ENCODE results near the gene CCDC6.
"Not testable (repeated sequence)": the region's sequence is repeated elsewhere in the genome, so short reads cannot be mapped to it uniquely, and the experiment has no call there.

Gene CCDC6

DNA sequence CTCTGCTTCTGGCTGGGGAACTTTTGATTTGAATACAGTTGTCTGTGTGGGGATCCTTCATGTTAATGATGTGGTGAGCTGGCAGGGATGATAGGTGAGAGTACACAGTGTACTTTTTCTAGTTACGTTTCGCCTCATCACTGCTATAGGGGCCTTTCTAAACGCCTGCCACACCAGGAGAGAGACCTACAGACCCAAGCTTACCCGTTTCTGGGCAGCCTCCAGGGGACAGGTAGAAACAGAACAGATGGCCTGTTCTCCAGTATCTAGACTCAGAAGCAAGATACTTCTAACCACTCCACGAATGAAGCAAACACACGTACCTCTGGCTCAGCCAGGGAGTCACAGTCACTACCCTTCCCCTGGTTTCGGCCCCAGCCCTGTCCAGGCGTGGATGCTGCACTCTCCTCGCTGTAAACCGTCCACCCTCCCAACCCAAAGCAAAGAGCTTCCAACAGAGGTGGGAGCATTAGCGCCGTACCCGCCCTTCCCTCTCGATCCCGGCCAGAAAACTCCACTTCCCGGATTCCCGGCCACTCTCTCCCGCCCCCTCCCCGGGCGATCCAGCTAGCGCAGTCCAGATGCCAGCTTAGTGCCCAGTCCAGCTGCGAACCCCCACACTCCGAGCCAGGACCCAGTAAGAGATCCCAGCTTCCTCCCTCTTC lies 1.2 kb downstream of the CCDC6 start:
- DNase-seq: no peak

DNA sequence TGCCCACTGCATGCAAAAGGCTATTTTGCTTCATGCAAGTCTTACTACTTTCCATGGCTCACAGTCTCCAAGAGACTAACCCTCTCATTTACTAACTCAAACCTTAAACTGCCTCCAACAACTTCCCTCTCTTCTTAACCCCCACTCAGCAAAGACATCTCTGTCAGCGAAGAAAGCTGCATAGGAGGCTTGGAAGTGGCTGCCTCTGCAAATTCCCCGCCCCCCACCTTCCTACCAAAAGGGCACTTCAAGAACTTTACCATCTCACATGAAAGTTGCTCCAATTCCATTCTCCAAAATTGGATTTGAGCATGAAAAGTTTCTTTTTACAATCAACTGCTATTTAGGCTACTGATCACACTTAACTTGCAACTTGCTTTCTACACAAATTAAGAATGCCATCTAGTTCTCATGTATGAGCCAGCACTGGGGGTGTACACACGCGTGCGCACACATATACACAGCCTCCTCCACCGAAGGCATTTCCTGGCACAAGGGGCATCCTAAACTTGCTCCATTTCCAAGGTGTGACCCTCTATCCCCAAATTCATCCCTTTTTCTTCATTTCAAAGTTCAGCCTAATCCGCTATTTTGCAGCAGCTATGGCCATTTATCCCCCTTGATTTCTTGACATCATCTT lies 1.8 kb downstream of the CCDC6 start:
- no peak for DNase-seq

DNA sequence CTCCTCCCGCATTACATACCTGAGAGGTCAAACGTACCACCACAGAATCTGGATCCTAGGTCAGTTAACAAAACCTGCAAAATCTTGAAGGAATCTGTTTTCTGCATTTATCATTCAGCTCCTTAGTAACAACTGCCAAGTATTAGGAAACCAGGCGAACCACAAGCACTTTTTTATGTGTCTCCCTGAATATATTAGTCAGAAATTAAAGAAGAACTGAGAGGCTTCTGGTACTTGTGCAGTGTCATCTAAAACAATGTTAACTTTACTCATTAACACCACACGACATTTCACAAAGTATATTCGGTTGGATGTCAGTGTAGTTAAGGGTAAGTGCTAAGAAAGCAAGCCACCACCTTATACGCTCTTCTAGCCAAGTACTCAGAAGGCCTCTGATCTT lies 2.5 kb downstream of the CCDC6 start:
- DNase-seq: no peak

DNA sequence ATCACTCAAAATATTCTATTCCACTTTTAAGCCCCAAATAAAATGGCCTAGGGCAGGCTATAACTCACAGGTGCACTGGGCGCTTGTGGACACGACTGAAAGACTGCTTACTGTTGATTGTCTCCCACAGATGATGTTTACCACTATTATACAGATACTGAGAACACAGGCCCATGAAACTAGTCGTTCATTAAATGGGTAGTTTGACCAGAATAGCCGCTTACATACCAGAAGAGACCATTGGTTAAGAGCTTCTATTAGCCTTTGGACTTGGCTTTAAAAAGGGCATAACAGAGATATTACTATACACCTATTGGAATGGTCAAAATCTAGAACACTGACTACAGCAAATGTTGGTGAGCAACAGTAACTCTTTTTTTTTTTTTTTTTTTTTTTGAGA lies 4.3 kb downstream of the CCDC6 start:
- no peak for DNase-seq

DNA sequence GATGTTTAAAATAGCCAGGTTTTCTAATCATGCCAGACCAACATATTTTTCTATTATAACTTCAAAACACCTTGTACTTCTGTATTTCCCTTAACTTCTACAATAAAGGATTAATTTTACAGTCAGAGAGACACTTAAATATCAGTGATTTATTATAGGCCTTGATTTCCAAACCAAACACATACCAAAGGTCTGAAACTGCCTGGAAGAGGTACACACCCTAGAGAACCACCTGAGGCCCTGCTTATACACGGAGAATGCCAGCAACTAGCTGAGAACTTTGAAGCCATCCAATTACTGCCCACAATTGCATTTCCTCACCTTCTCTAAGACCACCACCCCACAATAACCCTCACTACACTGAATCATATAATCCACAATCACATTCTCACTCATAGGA lies 4.9 kb downstream of the CCDC6 start:
- DNase-seq: no peak

DNA sequence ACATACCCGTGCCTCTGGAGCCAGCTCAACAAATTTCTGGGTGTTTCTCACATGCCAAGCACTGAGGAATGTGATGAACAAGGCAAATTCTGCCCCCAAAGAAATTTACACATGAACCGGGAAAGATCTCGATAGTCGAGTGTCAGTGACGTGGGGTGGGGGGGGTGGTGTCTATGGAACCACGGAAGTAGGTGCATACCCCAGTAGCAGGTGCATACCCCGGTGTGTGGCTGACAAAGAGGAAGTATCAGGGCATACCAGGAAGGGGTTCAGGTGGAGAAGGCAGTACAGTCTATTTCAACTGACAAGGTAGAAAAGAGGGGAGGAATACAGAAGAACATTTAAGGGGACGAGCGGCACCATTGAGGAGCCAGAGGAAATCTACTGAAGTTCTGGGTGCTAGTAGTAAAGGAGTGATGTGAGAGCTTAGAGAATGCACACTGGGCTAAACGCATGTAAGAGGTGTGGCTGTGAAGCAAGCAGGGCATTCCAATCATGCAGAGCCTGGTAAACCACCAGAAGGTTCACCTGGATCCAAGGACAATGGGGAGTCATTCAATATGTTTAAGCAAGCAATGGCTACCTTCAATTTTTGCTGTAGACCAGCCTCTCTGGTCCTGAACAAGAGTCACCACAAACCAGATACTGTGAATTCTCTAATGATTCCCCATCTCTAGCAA lies 6.2 kb downstream of the CCDC6 start:
- DNase-seq: no peak

DNA sequence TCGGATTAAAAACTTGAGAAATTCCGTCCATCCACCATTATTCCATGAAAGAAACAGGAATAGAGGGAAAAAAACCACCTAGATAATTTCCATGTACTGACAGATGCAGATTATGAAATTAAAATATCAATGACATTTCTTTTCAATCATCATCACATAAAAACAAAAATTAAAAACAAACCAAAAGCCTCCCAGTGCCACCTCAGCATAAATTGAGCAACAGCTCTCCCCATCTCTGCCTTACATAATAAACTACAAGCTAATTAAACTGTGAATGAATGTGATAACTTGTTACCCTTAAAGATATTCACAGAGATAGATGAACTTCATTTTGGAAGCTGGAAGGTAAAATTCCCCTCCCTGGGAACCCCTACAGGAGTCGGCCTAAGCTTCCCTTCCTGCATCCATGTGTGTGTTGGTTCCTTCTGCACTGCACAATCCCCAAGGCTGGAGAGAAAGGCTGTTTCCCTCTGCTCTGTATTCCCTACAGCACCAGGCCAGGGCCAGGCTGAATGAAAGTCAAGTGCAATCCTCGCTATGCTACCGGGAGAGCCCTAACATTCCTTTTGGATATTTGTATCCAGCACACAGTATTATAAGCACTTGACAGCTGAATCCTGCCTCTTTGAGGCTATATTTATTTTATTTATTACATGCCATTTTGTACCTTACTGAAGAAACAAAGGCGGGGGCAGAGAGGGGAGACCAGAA lies 8.1 kb downstream of the CCDC6 start:
- DNase-seq: no peak

DNA sequence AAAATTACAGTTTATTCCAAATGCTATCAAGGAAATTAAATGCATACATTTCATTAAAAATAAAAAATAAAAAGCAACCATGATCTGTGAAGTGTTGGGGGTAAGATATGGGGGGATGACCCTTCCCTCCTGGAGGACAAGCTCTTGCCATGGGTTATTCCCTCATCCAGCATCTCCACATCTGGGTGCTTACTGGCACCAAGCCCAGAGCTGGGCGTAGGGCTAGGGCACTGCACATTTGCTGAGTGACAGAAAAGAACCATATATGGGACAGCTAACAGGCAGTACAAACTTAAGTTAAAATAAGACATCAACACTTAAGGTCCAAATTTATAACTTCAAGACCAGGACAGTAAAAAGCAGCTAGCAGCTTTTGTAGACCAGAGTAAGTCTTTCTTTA lies 10.2 kb downstream of the CCDC6 start:
- no peak for DNase-seq

DNA sequence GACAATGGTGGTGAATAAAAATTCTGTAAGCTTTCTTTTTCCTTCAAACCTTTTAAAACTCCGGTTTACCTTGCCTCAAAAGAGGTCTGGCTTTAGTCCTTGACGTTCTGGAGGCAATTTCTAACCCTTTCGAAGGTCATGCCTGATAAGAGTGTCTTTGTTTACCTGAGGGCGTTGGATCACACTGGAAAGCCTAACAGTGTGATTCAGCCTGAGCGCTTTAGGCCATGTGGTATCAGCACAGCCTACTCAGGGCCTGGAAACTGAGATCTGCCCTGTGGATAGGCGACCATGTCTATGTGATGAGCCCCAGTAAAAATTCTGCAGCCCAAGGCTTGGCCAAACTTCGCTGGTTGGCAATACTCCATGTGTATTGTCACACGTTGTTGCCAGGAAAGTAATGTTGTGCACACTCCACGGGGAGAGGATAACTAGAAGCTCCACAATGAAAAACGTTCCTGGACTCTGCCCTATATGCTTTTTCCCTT lies 10.7 kb downstream of the CCDC6 start:
- DNase-seq: no peak

DNA sequence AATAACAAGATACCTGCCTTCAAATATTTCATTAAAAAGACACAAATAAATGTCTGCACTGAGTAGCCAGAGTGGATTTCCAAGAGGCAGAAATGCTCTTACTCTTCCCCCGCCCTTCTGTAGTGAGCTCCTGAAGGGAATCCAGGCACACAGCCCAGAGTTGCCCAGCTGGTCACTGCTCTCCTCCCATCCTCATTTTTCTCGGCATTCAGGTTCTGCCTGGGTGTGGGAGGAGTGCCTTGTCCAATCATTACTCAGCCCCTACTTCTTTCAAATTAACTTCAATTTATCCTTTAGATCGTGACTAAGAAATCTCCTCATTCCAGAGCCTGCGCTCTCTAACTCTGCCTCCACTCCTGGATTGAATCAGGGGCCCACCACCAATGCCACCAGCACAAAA lies 12.2 kb downstream of the CCDC6 start:
- no peak for DNase-seq

DNA sequence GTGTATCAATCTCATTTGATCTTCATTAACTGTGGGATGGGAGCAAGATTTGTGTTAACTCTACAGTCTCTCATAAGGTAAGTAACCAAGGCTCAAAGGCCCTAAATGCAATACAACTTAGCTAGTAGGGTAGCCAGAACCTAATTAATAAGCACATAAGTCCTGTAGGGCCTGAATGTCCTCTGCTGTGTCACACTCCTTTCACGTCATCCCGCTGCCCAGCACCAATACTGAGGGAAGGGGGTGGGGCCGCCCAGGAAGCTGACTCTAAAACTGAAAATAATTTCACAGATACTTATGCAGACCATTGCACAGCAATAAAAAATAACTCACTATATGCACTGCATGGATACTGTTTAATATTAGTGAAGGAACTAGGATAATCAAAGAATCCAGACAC lies 13.7 kb downstream of the CCDC6 start:
- no peak for DNase-seq

DNA sequence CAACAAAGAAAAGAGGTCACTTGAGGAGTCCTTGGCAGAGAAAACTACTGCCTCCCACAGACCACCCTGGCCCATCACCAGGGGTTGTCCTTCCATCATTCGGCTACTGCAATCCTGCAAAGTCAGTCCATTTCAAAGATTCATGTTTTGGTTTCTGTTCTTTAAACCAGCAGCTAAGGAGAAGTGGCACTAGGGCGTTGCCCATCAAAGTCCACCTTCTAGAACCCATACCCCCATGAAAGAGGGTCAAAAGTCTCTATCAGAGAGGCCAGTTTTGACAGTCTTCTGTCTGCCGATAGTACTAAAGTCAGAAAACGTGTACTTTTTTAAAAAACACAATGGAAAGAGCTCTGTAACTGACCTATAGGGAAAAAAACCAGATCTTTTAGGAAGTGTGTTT lies 14.4 kb downstream of the CCDC6 start:
- no peak for DNase-seq

DNA sequence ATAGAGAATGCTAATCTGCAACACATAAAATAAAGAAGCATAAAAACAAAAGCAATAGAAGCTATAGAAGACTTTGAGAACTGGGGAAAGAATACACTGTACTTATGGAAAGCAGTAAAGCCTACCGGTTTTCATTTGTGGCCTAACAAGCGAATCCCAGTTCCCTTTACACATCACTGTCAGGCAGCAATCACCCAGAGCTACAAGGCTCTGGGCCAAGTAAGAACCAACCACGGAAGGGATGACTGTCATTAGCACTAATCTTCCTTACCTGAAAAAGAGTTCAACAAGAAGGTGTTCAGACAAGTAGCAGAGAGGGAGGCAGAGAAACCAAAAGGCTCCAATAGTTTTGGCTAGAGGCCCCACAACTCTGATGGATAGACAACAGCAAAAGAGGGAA lies 15.0 kb downstream of the CCDC6 start:
- no peak for DNase-seq

DNA sequence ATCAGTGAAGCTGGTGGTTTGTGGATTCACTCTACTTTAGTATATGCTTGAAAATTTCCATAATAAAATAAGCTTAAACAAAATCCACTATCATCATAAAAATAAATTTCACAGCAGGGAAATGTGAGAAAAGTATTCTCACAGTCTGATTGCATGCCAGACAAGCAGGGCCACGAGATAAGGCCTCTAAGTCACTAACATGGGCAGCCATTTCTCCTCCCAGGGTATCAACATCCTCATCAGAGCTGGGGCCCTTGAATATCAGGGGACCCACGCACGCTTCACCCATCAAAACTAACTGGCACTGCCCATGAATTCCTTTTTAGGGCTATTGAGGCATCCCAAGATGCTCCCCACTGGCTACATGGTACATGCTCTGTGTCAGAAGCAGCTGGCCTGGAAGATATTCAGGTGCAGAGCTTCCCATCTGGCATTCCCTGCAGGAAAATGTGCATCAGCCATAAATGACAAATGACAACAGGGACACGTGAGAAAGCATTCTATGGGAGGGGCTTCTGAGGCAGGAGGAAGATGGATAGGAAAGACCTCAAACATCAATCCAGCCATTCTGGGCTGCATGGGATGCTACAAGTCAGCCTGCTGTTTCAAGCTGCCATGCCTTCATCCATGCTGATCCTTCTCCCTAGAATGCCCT lies 17.4 kb downstream of the CCDC6 start:
- DNase-seq: no peak

DNA sequence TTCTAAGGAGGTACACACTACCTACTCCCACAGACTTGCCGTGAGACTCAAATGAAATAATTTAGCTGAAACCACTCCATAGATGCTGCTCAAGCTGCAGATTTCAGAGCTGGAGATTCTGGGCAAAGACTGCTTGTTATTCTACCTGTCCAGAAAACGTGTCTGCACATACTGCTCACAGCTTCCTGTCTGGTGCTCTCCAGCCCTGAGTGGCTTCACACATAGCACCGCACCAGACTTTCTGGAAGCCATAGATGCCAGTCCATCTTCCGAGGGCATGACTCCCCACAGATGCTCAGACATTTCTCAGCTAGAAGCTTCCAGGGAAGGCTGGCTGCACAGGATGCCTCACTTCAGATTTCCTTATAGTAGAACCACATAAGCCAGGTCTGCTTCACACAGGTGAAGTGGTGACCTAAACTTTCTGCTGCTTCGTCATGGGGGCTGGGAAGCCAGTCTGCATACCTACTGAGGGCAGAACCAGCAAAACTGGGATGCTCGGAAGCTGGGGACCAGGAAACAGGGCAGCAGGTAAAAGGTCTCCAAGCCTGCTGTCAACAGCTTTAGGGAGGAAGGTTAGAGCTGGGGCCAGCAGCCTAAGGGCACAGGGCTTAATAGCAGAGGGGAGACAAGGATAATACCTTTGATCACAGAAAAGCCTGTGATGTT lies 18.2 kb downstream of the CCDC6 start:
- DNase-seq: no peak

DNA sequence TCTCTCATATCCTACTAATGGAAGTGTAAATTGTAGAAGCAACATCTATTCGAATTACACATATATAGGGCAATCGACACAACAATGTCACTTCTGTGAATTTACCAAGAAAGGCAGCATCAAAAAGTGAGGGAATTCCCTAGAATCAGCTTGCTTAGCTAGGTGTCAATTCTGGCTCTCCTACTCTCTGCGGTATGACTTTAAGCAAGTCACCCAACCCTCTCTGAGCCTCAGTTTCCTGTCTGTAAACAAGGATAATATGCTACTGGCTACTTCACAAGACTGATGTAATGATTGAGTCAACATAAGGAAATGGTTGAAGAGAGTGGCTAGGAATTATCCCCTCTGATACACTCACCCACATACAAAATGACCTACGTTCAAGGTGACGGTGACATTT lies 19.4 kb downstream of the CCDC6 start:
- DNase-seq: no peak

DNA sequence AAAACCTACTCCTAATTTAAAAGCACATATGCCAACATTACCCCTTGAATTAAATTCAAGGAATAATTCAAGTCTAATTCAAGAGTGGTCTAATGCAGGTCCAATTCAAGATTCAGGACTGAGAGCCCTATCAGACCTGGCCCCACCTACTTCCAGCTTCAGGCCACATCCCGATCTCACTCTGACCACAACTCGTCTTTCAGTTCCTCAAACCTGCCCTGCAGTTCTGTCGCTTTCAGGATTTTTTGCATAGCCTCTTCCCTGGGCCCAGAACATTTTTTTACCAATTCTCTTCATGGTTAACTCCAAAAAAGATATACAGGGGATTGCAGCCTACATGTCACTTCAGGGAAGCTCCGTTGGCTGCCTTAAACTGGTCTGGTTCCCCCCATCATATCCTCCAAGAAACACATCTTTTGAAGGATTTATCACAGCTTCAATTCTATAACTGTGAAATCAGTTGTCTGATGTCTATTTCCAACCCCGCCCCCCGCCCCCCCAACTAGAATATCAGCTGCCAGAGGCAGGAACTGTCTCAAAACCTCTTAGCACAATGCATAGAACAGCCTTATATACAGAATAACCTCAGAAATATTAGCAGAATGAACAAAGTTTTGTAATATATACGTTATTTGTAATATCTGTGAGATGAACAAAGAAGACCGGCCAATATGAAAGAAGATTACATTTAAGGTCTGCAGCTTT lies 20.8 kb downstream of the CCDC6 start:
- no peak for DNase-seq

DNA sequence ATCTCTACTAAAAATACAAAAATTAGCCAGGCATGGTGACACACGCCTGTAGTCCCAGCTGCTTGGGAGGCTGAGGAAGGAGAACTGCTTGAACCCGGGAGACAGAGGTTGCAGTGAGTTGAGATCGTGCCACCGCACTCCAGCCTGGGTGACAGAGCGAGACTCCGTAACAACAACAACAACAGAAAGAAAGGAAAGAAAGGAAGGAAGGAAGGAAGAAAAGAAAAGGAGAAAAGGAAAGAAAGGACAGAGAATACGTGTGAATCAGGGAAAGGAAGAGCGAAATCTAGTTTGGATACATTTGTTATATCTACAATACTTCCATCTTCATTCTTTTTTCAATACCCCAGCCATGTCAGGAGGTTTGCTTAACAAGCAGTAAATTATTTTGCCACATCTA lies 21.5 kb downstream of the CCDC6 start:
- not testable (repeated sequence) for DNase-seq

DNA sequence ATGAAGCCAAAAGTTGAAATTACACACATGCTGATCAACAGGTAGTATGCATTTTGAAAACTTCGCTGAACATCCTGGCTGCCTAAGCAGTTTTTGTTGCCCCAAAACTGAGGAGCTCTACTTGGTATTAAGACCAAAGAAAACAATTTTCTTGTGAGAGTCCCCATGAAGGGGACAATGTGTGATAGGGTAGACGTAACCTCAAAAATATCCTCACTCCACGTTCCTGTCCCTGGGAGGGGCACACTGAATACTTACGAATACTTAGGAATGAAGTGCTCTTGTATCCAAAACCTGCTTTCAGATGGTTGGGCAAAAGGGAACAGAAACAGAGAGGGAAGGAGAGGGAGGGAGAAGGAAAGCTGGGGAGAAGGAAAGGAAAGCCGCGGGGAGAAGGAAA lies 24.7 kb downstream of the CCDC6 start:
- no peak for DNase-seq

DNA sequence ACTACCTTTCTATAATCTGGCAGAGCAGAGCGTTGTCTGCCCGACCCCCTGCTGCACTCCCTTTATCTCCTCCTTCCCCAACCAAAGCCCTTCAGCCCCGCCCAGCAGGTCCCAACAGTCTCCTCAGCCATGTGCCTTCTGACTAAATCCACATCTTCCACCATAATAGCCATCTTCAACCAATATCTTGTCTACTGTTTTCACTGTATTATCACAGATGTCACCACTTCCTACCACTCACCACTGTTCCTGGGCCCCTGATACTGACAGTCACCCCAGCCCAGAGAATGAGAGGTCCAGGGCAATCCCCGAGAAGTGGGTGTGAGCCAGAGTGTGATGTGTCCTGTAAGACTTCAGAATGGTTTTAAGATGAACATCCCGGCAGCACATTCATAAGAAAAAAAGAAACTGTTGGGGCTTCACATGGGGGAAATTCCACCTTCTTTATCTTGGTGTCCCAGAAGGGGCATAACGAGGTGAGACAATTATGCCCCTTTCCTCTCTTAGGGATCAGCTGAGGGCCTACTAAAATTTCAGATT lies 25.3 kb downstream of the CCDC6 start:
- no peak for DNase-seq

DNA sequence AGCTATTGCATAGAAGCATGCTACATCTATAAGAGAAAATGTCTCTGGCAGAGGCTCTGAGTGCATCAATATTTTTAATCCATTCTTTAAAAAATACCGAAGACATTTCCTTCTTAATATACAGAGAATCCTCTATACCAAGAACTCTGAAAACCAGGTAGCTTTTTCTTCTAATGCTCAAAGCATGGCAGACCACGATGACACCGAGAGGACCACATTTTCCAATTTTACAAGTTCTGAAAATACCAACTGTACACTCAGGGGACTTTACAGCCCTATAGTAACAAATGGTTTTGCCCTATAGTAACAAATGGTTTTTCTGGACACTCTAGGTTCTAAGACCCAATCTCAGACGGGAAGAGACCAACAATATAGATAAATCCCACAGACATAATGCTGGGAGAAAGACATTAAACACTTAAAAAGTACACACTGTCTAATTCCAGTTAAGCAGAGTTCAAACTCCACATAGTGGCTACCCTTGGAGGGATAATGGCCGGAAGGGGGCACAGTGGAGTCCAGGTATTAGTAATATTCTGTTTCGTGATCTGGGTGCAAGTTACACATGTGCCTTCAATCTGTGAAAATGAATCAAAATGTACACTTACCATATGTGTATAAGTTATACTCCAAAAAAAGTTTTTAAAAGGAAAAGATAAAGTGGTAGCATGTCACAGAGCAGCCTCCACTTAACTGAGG lies 26.2 kb downstream of the CCDC6 start:
- DNase-seq: no peak

Data from NCI-H774 (cell line).